Upper lobe of right lung (tissue), 1 donor: ENCODE results near the gene RNF213. TPM values are rescaled to one million over a fixed set of nuclear protein-coding genes. Genes with fewer than 3 reads are reported as not detected.
"Not testable (repeated sequence)": the region's sequence is repeated elsewhere in the genome, so short reads cannot be mapped to it uniquely, and the experiment has no call there.

Source experiments
- ATAC-seq: fragments of 200-7000 bp; cut with Tn5 transposase; one replicate; pipeline ENCODE4 v1.9.1; 2020; ENCODE audit warnings: mild to moderate bottlenecking, moderate library complexity
- DNase-seq: peaks from one replicate; pipeline ENCODE4 v3.0.0-alpha.2; 2020
- H3K27ac ChIP-seq: fragments of 200-600 bp; one replicate; pipeline ENCODE4 v1.8.0; 2022
- H3K27me3 ChIP-seq: fragments of 200-600 bp; one replicate; pipeline ENCODE4 v1.8.0; 2022; ENCODE audit warnings: mild to moderate bottlenecking
- H3K36me3 ChIP-seq: fragments of 200-600 bp; one replicate; pipeline ENCODE4 v1.8.0; 2022
- H3K4me1 ChIP-seq: fragments of 200-600 bp; one replicate; pipeline ENCODE4 v1.8.0; 2022
- H3K4me3 ChIP-seq: fragments of 200-600 bp; one replicate; pipeline ENCODE4 v1.8.0; 2022; ENCODE audit warnings: mild to moderate bottlenecking
- H3K9me3 ChIP-seq: fragments of 200-600 bp; one replicate; pipeline ENCODE4 v1.8.0; 2022
- CTCF ChIP-seq: fragments of 200-600 bp; IDR thresholded peaks from one replicate; pipeline ENCODE4 v1.8.0; 2022; ENCODE audit warnings: antibody characterized with exemption
- intact Hi-C: fragments of 100-400 bp; cut with DNase I; formaldehyde crosslinking; loops from one replicate; pipeline ENCODE4 v1.11.0; 2022
- total RNA-seq: library from RNA; stranded (reverse); fragmentation: NEBNext Ultra II Directional; extraction: Animal tissue kit (Norgen Biotek cat#: 25700); gene quantifications from one replicate; pipeline ENCODE4 v1.2.1, GENCODE V29; 2021
- donor health status: DM: no; HTN: yes; CAD: no; lungs with severe emphysema.

The RNF213 gene
- total RNA-seq, 1 donor from 2014 or later = 236 TPM

- TF ChIP-seq CTCF = no peak
- ATAC-seq (no peak), DNase-seq (no peak)
- no peaks in the 10 kb centered on the region for H3K27me3 ChIP-seq
- no peaks in the 10 kb centered on the region for H3K4me1 ChIP-seq
- no peak overlapping the region for H3K4me3 ChIP-seq
- intact Hi-C loops = no loop called here
- H3K27ac ChIP-seq = no peak overlapping the region
- no peaks in the 10 kb centered on the region for H3K9me3 ChIP-seq
- peaks cover 97% of the 10 kb centered on the region for H3K36me3 ChIP-seq
Measured at GRCh38 chr17:80295559-80295958, 34.9 kb downstream of the RNF213 start.

GRCh38 chr17:80296221-80296620 is 35.6 kb downstream of the RNF213 start:
- intact Hi-C loops = no loop called here
- DNase-seq (no peak), ATAC-seq (no peak)
- Histone ChIP-seq H3K9me3 (no peaks in the 10 kb centered on the region), H3K4me1 (no peaks in the 10 kb centered on the region), H3K27ac (no peak overlapping the region), H3K27me3 (no peaks in the 10 kb centered on the region), H3K36me3 (peaks cover 97% of the 10 kb centered on the region), H3K4me3 (no peak overlapping the region)
- no peak for TF ChIP-seq CTCF

GRCh38 chr17:80297996-80298560 is 37.4 kb downstream of the RNF213 start:
- DNase-seq = no peak
- Histone ChIP-seq H3K9me3 (no peaks in the 10 kb centered on the region), H3K36me3 (peaks cover 97% of the 10 kb centered on the region), H3K27me3 (no peaks in the 10 kb centered on the region), H3K4me1 (no peaks in the 10 kb centered on the region), H3K27ac (no peak overlapping the region), H3K4me3 (no peak overlapping the region)
- no peak for TF ChIP-seq CTCF
- ATAC-seq = peak; percentile 15
- intact Hi-C loops = no loop called here

- H3K9me3 ChIP-seq, intact Hi-C loops: not testable (repeated sequence)
Measured at GRCh38 chr17:80299350-80300100, 38.9 kb downstream of the RNF213 start.

GRCh38 chr17:80300756-80301155 is 40.1 kb downstream of the RNF213 start:
- H3K4me1 ChIP-seq, DNase-seq, intact Hi-C loops, H3K9me3 ChIP-seq, H3K27ac ChIP-seq, H3K27me3 ChIP-seq, ATAC-seq, H3K4me3 ChIP-seq: not testable (repeated sequence)
- H3K36me3 ChIP-seq = peaks cover 100% of the 10 kb centered on the region

More at GRCh38 chr17:80299350-80300100, 38.9 kb downstream of the RNF213 start:
- not testable (repeated sequence) for ATAC-seq, H3K27ac ChIP-seq, H3K4me1 ChIP-seq, DNase-seq, H3K27me3 ChIP-seq, H3K4me3 ChIP-seq
- H3K36me3 ChIP-seq = peaks cover 100% of the 10 kb centered on the region

GRCh38 chr17:80303824-80304223 is 43.2 kb downstream of the RNF213 start:
- ATAC-seq = no peak
- intact Hi-C loops = no loop called here
- no peak overlapping the region for H3K4me3 ChIP-seq
- no peak for TF ChIP-seq CTCF
- no peak for DNase-seq
- H3K27me3 ChIP-seq = no peaks in the 10 kb centered on the region
- H3K36me3 ChIP-seq = peaks cover 100% of the 10 kb centered on the region
- H3K4me1 ChIP-seq = no peaks in the 10 kb centered on the region
- H3K9me3 ChIP-seq = peaks cover 5% of the 10 kb centered on the region
- no peak overlapping the region for H3K27ac ChIP-seq
